ENCODE results near the gene ANXA2R. TPM values are rescaled to one million over a fixed set of nuclear protein-coding genes. Genes with fewer than 3 reads are reported as not detected.

ANXA2R gene
- total RNA-seq, 2 experiments from 2014 or later, result 3.2 to 4.6 TPM

- Mint-ChIP-seq H3K27ac (peak overlapping the region; percentile 94), H3K27me3 (no peaks in the 10 kb centered on the region), H3K9me3 (ENCODE audit: low read depth) (no peaks in the 10 kb centered on the region), H3K4me1 (peaks cover 30% of the 10 kb centered on the region), H3K36me3 (ENCODE audit: low read depth) (peaks cover 9% of the 10 kb centered on the region), H3K4me3 (peak overlapping the region; percentile 81)
- DNase-seq (peak; percentile 87), ATAC-seq (peak; percentile 3)
- CTCF ChIA-PET, result interaction anchor here (0.6 to 8.1 kb wide), 25 partner anchors 8 to 442 kb away, joined by 3 to 158 read pairs (median 8); partner anchors contain the start of genes TMEM267 and ZNF131
- intact Hi-C loops (cut with DNase I, micrococcal nuclease), result loop anchor here in 1 of 2 experiments (1.0 to 10.0 kb wide), 8 partner anchors 23 to 1297 kb away; partner anchors contain the start of genes C5orf34, CCDC152, FBXO4 and HMGCS1
- POLR2A ChIA-PET, result interaction anchor here (0.6 to 2.8 kb wide), 8 partner anchors 19 to 442 kb away, joined by 3 to 23 read pairs (median 10); partner anchors contain the start of gene TMEM267
Observed at GRCh38 chr5:43042176-43042625, 2.1 kb upstream of the ANXA2R start.

- H3K4me3 Mint-ChIP-seq, result peak overlapping the region; percentile 81
- peaks cover 9% of the 10 kb centered on the region for H3K36me3 Mint-ChIP-seq (ENCODE audit: low read depth)
- intact Hi-C loops (cut with DNase I, micrococcal nuclease), result loop anchor here (1.0 to 10.0 kb wide), 10 partner anchors 24 to 1297 kb away; partner anchors contain the start of genes C5orf34 (in 1 of the 2), CCDC152 (in 1 of the 2), FBXO4 (in 1 of the 2) and HMGCS1 (in 1 of the 2)
- peaks cover 34% of the 10 kb centered on the region for H3K4me1 Mint-ChIP-seq
- DNase-seq, result no peak
- peak overlapping the region; percentile 94 for H3K27ac Mint-ChIP-seq
- ATAC-seq, result peak; percentile 18
- no peaks in the 10 kb centered on the region for H3K9me3 Mint-ChIP-seq (ENCODE audit: low read depth)
- H3K27me3 Mint-ChIP-seq, result no peaks in the 10 kb centered on the region
- ChIA-PET POLR2A (interaction anchor here (0.6 to 2.8 kb wide), 10 partner anchors 20 to 442 kb away, joined by 3 to 23 read pairs (median 10); partner anchors contain the start of gene TMEM267), CTCF (interaction anchor here (0.6 to 8.1 kb wide), 36 partner anchors 8 to 442 kb away, joined by 3 to 158 read pairs (median 6); partner anchors contain the start of genes TMEM267 and ZNF131)
Observed at GRCh38 chr5:43041669-43042175, 1.6 kb upstream of the ANXA2R start.

- H3K27me3 Mint-ChIP-seq, result no peaks in the 10 kb centered on the region
- ChIA-PET CTCF (interaction anchor here (0.5 to 8.1 kb wide), 42 partner anchors 9 to 1769 kb away, joined by 3 to 158 read pairs (median 5); partner anchors contain the start of genes TMEM267 and ZNF131), POLR2A (interaction anchor here (0.6 to 2.8 kb wide), 12 partner anchors 20 to 443 kb away, joined by 3 to 23 read pairs (median 6); partner anchors contain the start of gene TMEM267)
- ATAC-seq (no peak), DNase-seq (peak; percentile 48)
- peak overlapping the region; percentile 94 for H3K27ac Mint-ChIP-seq
- peaks cover 9% of the 10 kb centered on the region for H3K36me3 Mint-ChIP-seq (ENCODE audit: low read depth)
- no peaks in the 10 kb centered on the region for H3K9me3 Mint-ChIP-seq (ENCODE audit: low read depth)
- peaks cover 35% of the 10 kb centered on the region for H3K4me1 Mint-ChIP-seq
- peak overlapping the region; percentile 81 for H3K4me3 Mint-ChIP-seq
- intact Hi-C loops (cut with DNase I, micrococcal nuclease), result loop anchor here (1.0 to 10.0 kb wide), 5 partner anchors 64 to 1296 kb away; partner anchors contain the start of genes CCDC152 (in 1 of the 2) and FBXO4 (in 1 of the 2)
Observed at GRCh38 chr5:43041110-43041668, 1.1 kb upstream of the ANXA2R start.

- Mint-ChIP-seq H3K27me3 (no peaks in the 10 kb centered on the region), H3K36me3 (ENCODE audit: low read depth) (peaks cover 3% of the 10 kb centered on the region), H3K27ac (peak overlapping the region; percentile 94), H3K9me3 (ENCODE audit: low read depth) (no peaks in the 10 kb centered on the region), H3K4me1 (peaks cover 39% of the 10 kb centered on the region), H3K4me3 (peak overlapping the region; percentile 81)
- ATAC-seq (peak; percentile 16), DNase-seq (peak; percentile 82)
- intact Hi-C loops (cut with DNase I, micrococcal nuclease), result loop anchor here (1.0 to 10.0 kb wide), 15 partner anchors 10 to 1295 kb away; partner anchors contain the start of genes CCDC152 (in 1 of the 2), FBXO4 (in 1 of the 2) and RIMOC1 (in 1 of the 2)
- ChIA-PET CTCF (interaction anchor here (0.6 to 8.1 kb wide), 11 partner anchors 8 to 444 kb away, joined by 3 to 158 read pairs (median 5); partner anchors contain the start of gene TMEM267), POLR2A (interaction anchor here (0.5 to 2.4 kb wide), 6 partner anchors 22 to 131 kb away, joined by 3 to 12 read pairs (median 6); no protein-coding TSS in a partner anchor)
Observed at GRCh38 chr5:43039471-43040286, 440 bp downstream of the ANXA2R start.

- Mint-ChIP-seq H3K9me3 (ENCODE audit: low read depth) (no peaks in the 10 kb centered on the region), H3K27ac (peak overlapping the region; percentile 94), H3K36me3 (ENCODE audit: low read depth) (no peaks in the 10 kb centered on the region), H3K27me3 (no peaks in the 10 kb centered on the region), H3K4me3 (peak overlapping the region; percentile 81), H3K4me1 (peaks cover 41% of the 10 kb centered on the region)
- no peak for ATAC-seq
- ChIA-PET CTCF (interaction anchor here (0.6 to 8.1 kb wide), 11 partner anchors 9 to 1155 kb away, joined by 3 to 158 read pairs (median 5); partner anchors contain the start of gene TMEM267), POLR2A (interaction anchor here (0.5 to 1.6 kb wide), 5 partner anchors 22 to 128 kb away, joined by 3 to 7 read pairs (median 4); no protein-coding TSS in a partner anchor)
- no peak for DNase-seq
- intact Hi-C loops (cut with DNase I, micrococcal nuclease), result loop anchor here in 1 of 2 experiments (10.0 kb wide), 1 partner anchor 1134 kb away; the partner anchor contains the start of gene RIMOC1
Observed at GRCh38 chr5:43039152-43039470, 1.0 kb downstream of the ANXA2R start.

GRCh38 chr5:43038496-43038989, 1.6 kb downstream of the ANXA2R start:
- H3K4me1 Mint-ChIP-seq, result peaks cover 41% of the 10 kb centered on the region

GRCh38 chr5:43037636-43038495, 2.3 kb downstream of the ANXA2R start:
- Mint-ChIP-seq H3K36me3 (ENCODE audit: low read depth) (no peaks in the 10 kb centered on the region), H3K4me1 (peaks cover 41% of the 10 kb centered on the region), H3K27me3 (no peaks in the 10 kb centered on the region), H3K27ac (peak overlapping the region; percentile 83), H3K4me3 (peak overlapping the region; percentile 81), H3K9me3 (ENCODE audit: low read depth) (no peaks in the 10 kb centered on the region)
- POLR2A ChIA-PET, result interaction anchor here (0.8 to 2.1 kb wide), 5 partner anchors 9 to 31 kb away, joined by 3 to 14 read pairs (median 4); no protein-coding TSS in a partner anchor
- CTCF ChIA-PET, result interaction anchor here (0.6 to 8.1 kb wide), 11 partner anchors 9 to 129 kb away, joined by 3 to 158 read pairs (median 4); no protein-coding TSS in a partner anchor
- intact Hi-C loops (cut with DNase I, micrococcal nuclease), result loop anchor here in 1 of 2 experiments (1.0 to 10.0 kb wide), 2 partner anchors 18 to 1133 kb away; partner anchors contain the start of gene RIMOC1
- DNase-seq, result peak; percentile 44
- ATAC-seq, result peak; percentile 14

More at GRCh38 chr5:43038496-43038989, 1.6 kb downstream of the ANXA2R start:
- intact Hi-C loops (cut with DNase I, micrococcal nuclease), result loop anchor here in 1 of 2 experiments (1.0 to 10.0 kb wide), 2 partner anchors 18 to 1134 kb away; partner anchors contain the start of gene RIMOC1
- ATAC-seq, result no peak
- ChIA-PET CTCF (interaction anchor here (0.6 to 8.1 kb wide), 17 partner anchors 9 to 1155 kb away, joined by 3 to 158 read pairs (median 4); partner anchors contain the start of gene TMEM267), POLR2A (interaction anchor here (0.8 to 2.1 kb wide), 6 partner anchors 10 to 31 kb away, joined by 3 to 14 read pairs (median 4); no protein-coding TSS in a partner anchor)
- Mint-ChIP-seq H3K36me3 (ENCODE audit: low read depth) (no peaks in the 10 kb centered on the region), H3K27me3 (no peaks in the 10 kb centered on the region), H3K27ac (peak overlapping the region; percentile 83), H3K4me3 (peak overlapping the region; percentile 81), H3K9me3 (ENCODE audit: low read depth) (no peaks in the 10 kb centered on the region)
- DNase-seq, result peak; percentile 58

- intact Hi-C loops (cut with DNase I, micrococcal nuclease), result loop anchor here in 1 of 2 experiments (10.0 kb wide), 1 partner anchor 1132 kb away; the partner anchor contains the start of gene RIMOC1
- Mint-ChIP-seq H3K36me3 (ENCODE audit: low read depth) (no peaks in the 10 kb centered on the region), H3K27ac (peak overlapping the region; percentile 83), H3K27me3 (no peaks in the 10 kb centered on the region), H3K4me3 (peak overlapping the region; percentile 81), H3K9me3 (ENCODE audit: low read depth) (no peaks in the 10 kb centered on the region), H3K4me1 (peaks cover 36% of the 10 kb centered on the region)
- CTCF ChIA-PET, result interaction anchor here (0.5 to 8.1 kb wide), 8 partner anchors 16 to 277 kb away, joined by 3 to 158 read pairs (median 4); partner anchors contain the start of gene HMGCS1
- no peak for ATAC-seq
- no peak for DNase-seq
- POLR2A ChIA-PET, result interaction anchor here (2.1 kb wide), 1 partner anchor 18 kb away, joined by 14 read pairs; no protein-coding TSS in a partner anchor
Observed at GRCh38 chr5:43036856-43037635, 3.1 kb downstream of the ANXA2R start.
